Neural cell (in vitro differentiated cells): ENCODE measurements around the gene HS6ST1. TPM values are rescaled to one million over a fixed set of nuclear protein-coding genes. Genes with fewer than 3 reads are reported as not detected.

Source experiments
- H2AFZ ChIP-seq: fragments of 200-600, 300-800 bp; sonication (generic), shearing (Covaris generic); 2 replicates; pipeline ENCODE4 v1.6.0; 2014; ENCODE audit warnings: low read depth, mild to moderate bottlenecking, antibody characterized with exemption, low read length, moderate library complexity
- H3F3A ChIP-seq: fragments of 200-600 bp; shearing (Covaris generic); 2 replicates; pipeline ENCODE4 v1.6.1; 2016; ENCODE audit warnings: mild to moderate bottlenecking, moderate library complexity, mixed read lengths, antibody characterized with exemption, low read length; ENCODE audit not compliant: insufficient read depth, poor library complexity, severe bottlenecking
- H3K27ac ChIP-seq: fragments of 200-600, 300-800 bp; sonication (generic), shearing (Covaris generic); 2 replicates; pipeline ENCODE4 v1.5.1; 2014; ENCODE audit warnings: mild to moderate bottlenecking, low read length, moderate library complexity
- H3K27me3 ChIP-seq: fragments of 300-800, 200-600 bp; sonication (generic), shearing (Covaris generic); 2 replicates; pipeline ENCODE4 v1.6.0; 2014; ENCODE audit warnings: mild to moderate bottlenecking, low read depth, low read length, moderate library complexity; ENCODE audit not compliant: insufficient read depth
- H3K36me3 ChIP-seq: fragments of 300-800, 200-600 bp; sonication (generic), shearing (Covaris generic); 2 replicates; pipeline ENCODE4 v1.5.1; 2014; ENCODE audit warnings: mild to moderate bottlenecking, antibody characterized with exemption, low read length, moderate library complexity; ENCODE audit not compliant: insufficient read depth
- H3K4me2 ChIP-seq: fragments of 300-800, 200-600 bp; sonication (generic), shearing (Covaris generic); 2 replicates; pipeline ENCODE4 v1.6.0; 2014; ENCODE audit warnings: mild to moderate bottlenecking, low read length
- H3K4me3 ChIP-seq: fragments of 300-800, 200-600 bp; sonication (generic), shearing (Covaris generic); 2 replicates; pipeline ENCODE4 v1.5.1; 2014; ENCODE audit warnings: mild to moderate bottlenecking, low read length, moderate library complexity
- H3K79me2 ChIP-seq: fragments of 200-600 bp; shearing (Covaris generic); replicated peaks from 2 replicates; pipeline ENCODE4 v1.6.0; 2014; ENCODE audit warnings: mild to moderate bottlenecking, low read length, moderate library complexity; ENCODE audit not compliant: insufficient read depth
- H3K9ac ChIP-seq: fragments of 300-800, 200-600 bp; sonication (generic), shearing (Covaris generic); 2 replicates; pipeline ENCODE4 v1.6.1; 2016; ENCODE audit warnings: mild to moderate bottlenecking, low read length, mixed read lengths
- H3K9me2 ChIP-seq: fragments of 200-600 bp; shearing (Covaris generic); 2 replicates; pipeline ENCODE4 v1.6.1; 2016; ENCODE audit warnings: mild to moderate bottlenecking, low read length, mixed read lengths; ENCODE audit not compliant: insufficient read depth
- H3K9me3 ChIP-seq: fragments of 200-600, 300-800 bp; sonication (generic), shearing (Covaris generic); 2 replicates; pipeline ENCODE4 v1.6.1; 2016; ENCODE audit warnings: mild to moderate bottlenecking, mixed run types, low read length, moderate library complexity, mixed read lengths
- H4K20me1 ChIP-seq: fragments of 200-600 bp; shearing (Covaris generic); 2 replicates; pipeline ENCODE4 v1.6.1; 2016; ENCODE audit warnings: mild to moderate bottlenecking, mixed run types; ENCODE audit not compliant: insufficient read depth
- EP300 ChIP-seq: fragments of 450-650 bp; conservative IDR thresholded peaks from 2 replicates; pipeline ENCODE4 v1.6.1; 2014; ENCODE audit warnings: antibody characterized with exemption, mild to moderate bottlenecking, moderate library complexity; ENCODE audit not compliant: poor library complexity, severe bottlenecking
- EZH2 ChIP-seq: fragments of 200-600, 300-800 bp; shearing (Covaris generic), sonication (generic); IDR thresholded peaks from 2 replicates; pipeline ENCODE4 v1.6.1; 2014; ENCODE audit warnings: antibody characterized with exemption, low read length, borderline replicate concordance, mild to moderate bottlenecking; ENCODE audit not compliant: insufficient read depth, poor library complexity, severe bottlenecking
- MXI1 ChIP-seq: fragments of 450-650 bp; conservative IDR thresholded peaks from 2 replicates; pipeline ENCODE4 v1.6.1; 2014; ENCODE audit warnings: antibody characterized with exemption, mild to moderate bottlenecking; ENCODE audit not compliant: poor library complexity, severe bottlenecking
- POLR2AphosphoS5 ChIP-seq: IDR thresholded peaks from 2 replicates; pipeline ENCODE4 v1.6.1; 2012
- RAD21 ChIP-seq: fragments of 450-650 bp; conservative IDR thresholded peaks from 2 replicates; pipeline ENCODE4 v1.6.1; 2014; ENCODE audit warnings: antibody characterized with exemption, mild to moderate bottlenecking, moderate library complexity
- REST ChIP-seq: IDR thresholded peaks from 2 replicates; pipeline ENCODE4 v1.6.1; 2012; ENCODE audit warnings: borderline replicate concordance
- SMC3 ChIP-seq: fragments of 450-650 bp; conservative IDR thresholded peaks from 2 replicates; pipeline ENCODE4 v1.6.1; 2014; ENCODE audit warnings: antibody characterized with exemption, mild to moderate bottlenecking, moderate library complexity; ENCODE audit not compliant: poor library complexity
- TAF1 ChIP-seq: IDR thresholded peaks from 2 replicates; pipeline ENCODE4 v1.6.1; 2012; ENCODE audit warnings: low read depth
- polyA plus RNA-seq: library from polyadenylated mRNA; depleted of rRNA; stranded (reverse); fragments of >200 nt; gene quantifications from 2 replicates; pipeline ENCODE4 v1.2.3, GENCODE V29; 2014
- TF ChIP-seq, protein P1 (sequence below): fragments of 450-650 bp; IDR thresholded peaks from 2 replicates; pipeline ENCODE4 v1.5.1; 2014; ENCODE audit warnings: antibody characterized with exemption, mild to moderate bottlenecking, moderate library complexity; ENCODE audit not compliant: poor library complexity, severe bottlenecking

HS6ST1 gene
- polyA plus RNA-seq, 1 donor from 2014 or later, result 44.1 TPM

- no peaks in the 10 kb centered on the region for H3F3A ChIP-seq
- H3K36me3 ChIP-seq, result no peaks in the 10 kb centered on the region
- H3K9me2 ChIP-seq, result no peaks in the 10 kb centered on the region
- no peak overlapping the region for H3K9ac ChIP-seq
- no peak overlapping the region for H2AFZ ChIP-seq
- H3K4me3 ChIP-seq, result no peak overlapping the region
- H3K79me2 ChIP-seq, result no peaks in the 10 kb centered on the region
- no peak overlapping the region for H3K27ac ChIP-seq
- TF ChIP-seq TAF1 (no peak), REST (no peak), EP300 (no peak), POLR2AphosphoS5 (no peak), EZH2 (no peak), SMC3 (no peak), RAD21 (no peak), MXI1 (no peak)
- TF ChIP-seq, protein P1, sequence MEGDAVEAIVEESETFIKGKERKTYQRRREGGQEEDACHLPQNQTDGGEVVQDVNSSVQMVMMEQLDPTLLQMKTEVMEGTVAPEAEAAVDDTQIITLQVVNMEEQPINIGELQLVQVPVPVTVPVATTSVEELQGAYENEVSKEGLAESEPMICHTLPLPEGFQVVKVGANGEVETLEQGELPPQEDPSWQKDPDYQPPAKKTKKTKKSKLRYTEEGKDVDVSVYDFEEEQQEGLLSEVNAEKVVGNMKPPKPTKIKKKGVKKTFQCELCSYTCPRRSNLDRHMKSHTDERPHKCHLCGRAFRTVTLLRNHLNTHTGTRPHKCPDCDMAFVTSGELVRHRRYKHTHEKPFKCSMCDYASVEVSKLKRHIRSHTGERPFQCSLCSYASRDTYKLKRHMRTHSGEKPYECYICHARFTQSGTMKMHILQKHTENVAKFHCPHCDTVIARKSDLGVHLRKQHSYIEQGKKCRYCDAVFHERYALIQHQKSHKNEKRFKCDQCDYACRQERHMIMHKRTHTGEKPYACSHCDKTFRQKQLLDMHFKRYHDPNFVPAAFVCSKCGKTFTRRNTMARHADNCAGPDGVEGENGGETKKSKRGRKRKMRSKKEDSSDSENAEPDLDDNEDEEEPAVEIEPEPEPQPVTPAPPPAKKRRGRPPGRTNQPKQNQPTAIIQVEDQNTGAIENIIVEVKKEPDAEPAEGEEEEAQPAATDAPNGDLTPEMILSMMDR, result no peak
- no peak overlapping the region for H3K4me2 ChIP-seq
- no peaks in the 10 kb centered on the region for H3K27me3 ChIP-seq
- H3K9me3 ChIP-seq, result no peaks in the 10 kb centered on the region
- H4K20me1 ChIP-seq, result no peaks in the 10 kb centered on the region
Observed at GRCh38 chr2:128284037-128284441, 34.6 kb downstream of the HS6ST1 start.

- no peaks in the 10 kb centered on the region for H4K20me1 ChIP-seq
- no peaks in the 10 kb centered on the region for H3K9me3 ChIP-seq
- TF ChIP-seq REST, result no peak
- no peak for TF ChIP-seq EZH2
- no peak for TF ChIP-seq SMC3
- TF ChIP-seq MXI1, result no peak
- no peak for TF ChIP-seq POLR2AphosphoS5
- no peak for TF ChIP-seq RAD21
- TF ChIP-seq, protein P1, result no peak
- no peak for TF ChIP-seq TAF1
- no peak for TF ChIP-seq EP300
- H3K4me2 ChIP-seq, result no peak overlapping the region
- H3K4me3 ChIP-seq, result no peak overlapping the region
- H3K36me3 ChIP-seq, result no peaks in the 10 kb centered on the region
- no peak overlapping the region for H3K9ac ChIP-seq
- H3F3A ChIP-seq, result no peaks in the 10 kb centered on the region
- no peaks in the 10 kb centered on the region for H3K27me3 ChIP-seq
- H3K79me2 ChIP-seq, result no peaks in the 10 kb centered on the region
- no peaks in the 10 kb centered on the region for H3K9me2 ChIP-seq
- H2AFZ ChIP-seq, result no peak overlapping the region
- H3K27ac ChIP-seq, result no peak overlapping the region
Observed at GRCh38 chr2:128282976-128283810, 35.5 kb downstream of the HS6ST1 start.
